Gastrocnemius medialis (tissue), 4 donors: ENCODE measurements around the gene FCER2.

Experiments
- CTCF ChIP-seq, 5 experiments: fragments of 450-650 bp in 3 of 5; fragments of 200-600 bp in 2 of 5; sonication (generic) in 2 of 5; IDR thresholded peaks in 4 of 5; conservative IDR thresholded peaks in 1 of 5; 1 replicate in 4 of 5; 2 replicates in 1 of 5; pipeline ENCODE4 v1.5.1; 2016 to 2019; ENCODE audit warnings: antibody characterized with exemption in 5 of 5, mild to moderate bottlenecking in 3 of 5, moderate library complexity in 3 of 5
- POLR2A ChIP-seq, 2 donors: fragments of 450-650 bp; IDR thresholded peaks; one replicate each; pipeline ENCODE4 v1.6.1; 2017; ENCODE audit warnings: antibody characterized with exemption in 2 of 2, mild to moderate bottlenecking in 2 of 2, moderate library complexity in 2 of 2

DNA sequence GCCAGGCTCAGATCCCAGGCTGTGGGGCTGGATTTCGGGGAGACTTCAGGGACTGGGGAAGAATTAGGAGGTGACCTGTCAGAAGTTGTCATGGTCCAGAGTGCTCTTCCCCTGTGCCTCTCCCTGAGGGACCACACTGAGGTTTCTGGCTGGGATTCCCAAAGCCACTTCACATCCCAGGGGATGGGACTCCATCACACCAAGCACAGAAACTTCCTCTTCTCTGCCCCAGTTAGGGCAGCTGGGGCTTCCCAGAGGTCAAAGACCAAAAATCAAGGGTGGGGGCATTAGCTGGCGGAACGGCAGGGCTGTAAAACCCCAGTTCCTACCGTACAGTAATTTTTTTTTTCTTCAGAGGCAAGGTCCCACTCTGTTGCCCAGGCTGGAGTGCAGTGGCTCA is 7.4 kb downstream of the FCER2 start:
- TF ChIP-seq POLR2A (IDR thresholded peaks at IDR 0.05) (no peak), CTCF (IDR thresholded peaks at IDR 0.05 in 4 of 5, conservative IDR thresholded peaks at IDR 0.05 in 1 of 5) (no peak)
